GM23338 (cell line): ENCODE data around the gene TUSC1. TPM values are rescaled to one million over a fixed set of nuclear protein-coding genes. Genes with fewer than 3 reads are reported as not detected.

Source experiments
- ATAC-seq: fragments of 200-7000 bp; cut with Tn5 transposase; 3 replicates; pipeline ENCODE4 v1.9.1; 2020
- DNase-seq: peaks from one replicate; pipeline ENCODE4 v3.0.0-alpha.2; 2015; ENCODE audit warnings: low spot score
- H2AFZ ChIP-seq: fragments of 200-600 bp; sonication (generic); 2 replicates; pipeline ENCODE4 v1.8.0; 2016; ENCODE audit warnings: antibody characterized with exemption, mild to moderate bottlenecking, moderate library complexity
- H3F3A ChIP-seq: fragments of 200-600 bp; sonication (generic); replicated peaks from 2 replicates; pipeline ENCODE4 v1.8.0; 2017; ENCODE audit warnings: antibody characterized with exemption, mixed run types, low read depth
- H3K27ac ChIP-seq: fragments of 200-600 bp; sonication (generic); 2 replicates; pipeline ENCODE4 v1.6.1; 2016; ENCODE audit warnings: low read depth
- H3K27me3 ChIP-seq: fragments of 200-600 bp; sonication (generic); 2 replicates; pipeline ENCODE4 v1.8.0; 2016; ENCODE audit warnings: mild to moderate bottlenecking, mixed run types, moderate library complexity; ENCODE audit not compliant: insufficient read depth
- H3K36me3 ChIP-seq: fragments of 200-600 bp; sonication (generic); 2 replicates; pipeline ENCODE4 v1.8.0; 2016; ENCODE audit warnings: mild to moderate bottlenecking; ENCODE audit not compliant: insufficient read depth
- H3K4me1 ChIP-seq: fragments of 200-600 bp; sonication (generic); 2 replicates; pipeline ENCODE4 v1.8.0; 2016; ENCODE audit warnings: mild to moderate bottlenecking, moderate library complexity; ENCODE audit not compliant: insufficient read depth
- H3K4me2 ChIP-seq: fragments of 200-600 bp; sonication (generic); 2 replicates; pipeline ENCODE4 v1.7.1; 2017; ENCODE audit warnings: mixed run types
- H3K4me3 ChIP-seq: fragments of 200-600 bp; sonication (generic); 2 replicates; pipeline ENCODE4 v1.6.1; 2016; ENCODE audit warnings: mixed run types
- H3K79me2 ChIP-seq: fragments of 200-600 bp; sonication (generic); replicated peaks from 2 replicates; pipeline ENCODE4 v1.8.0; 2017; ENCODE audit warnings: mild to moderate bottlenecking; ENCODE audit not compliant: insufficient read depth
- H3K9me2 ChIP-seq: fragments of 200-600 bp; sonication (generic); 2 replicates; pipeline ENCODE4 v1.8.0; 2017; ENCODE audit not compliant: insufficient read depth
- H4K20me1 ChIP-seq: fragments of 200-600 bp; sonication (generic); replicated peaks from 2 replicates; pipeline ENCODE4 v1.8.0; 2017; ENCODE audit warnings: mild to moderate bottlenecking; ENCODE audit not compliant: insufficient read depth
- H3K27ac Mint-ChIP-seq: 2 replicates; pipeline ENCODE4 v1.8.0; 2020; ENCODE audit warnings: inconsistent platforms, mild to moderate bottlenecking, moderate library complexity, mixed read lengths
- H3K27me3 Mint-ChIP-seq: 3 replicates; pipeline ENCODE4 v1.8.0; 2022; ENCODE audit warnings: low read depth, mild to moderate bottlenecking, moderate library complexity, mixed read lengths, inconsistent platforms; ENCODE audit not compliant: insufficient read depth, poor library complexity
- H3K36me3 Mint-ChIP-seq: 3 replicates; pipeline ENCODE4 v1.8.0; 2021; ENCODE audit warnings: low read depth, mild to moderate bottlenecking, inconsistent platforms, moderate library complexity, mixed read lengths
- H3K4me1 Mint-ChIP-seq: 3 replicates; pipeline ENCODE4 v1.8.0; 2020; ENCODE audit warnings: mild to moderate bottlenecking, inconsistent platforms, mixed read lengths
- H3K4me3 Mint-ChIP-seq: 3 replicates; pipeline ENCODE4 v1.8.0; 2021; ENCODE audit warnings: moderate library complexity, mild to moderate bottlenecking, inconsistent platforms, mixed read lengths
- H3K9me3 Mint-ChIP-seq: 3 replicates; pipeline ENCODE4 v1.8.0; 2020; ENCODE audit warnings: moderate library complexity, mild to moderate bottlenecking, inconsistent platforms, mixed read lengths
- CREB1 ChIP-seq: fragments of 250-450 bp; sonication (Bioruptor Pico); IDR thresholded peaks from 2 replicates; pipeline ENCODE4 v1.5.0; 2020; ENCODE audit warnings: low read depth, mild to moderate bottlenecking, moderate library complexity
- JUNB ChIP-seq: IDR thresholded peaks from one replicate; pipeline ENCODE4 v1.6.1; 2016; ENCODE audit warnings: antibody characterized with exemption; ENCODE audit not compliant: unreplicated experiment
- NANOG ChIP-seq: IDR thresholded peaks from 2 replicates; pipeline ENCODE4 v1.6.1; 2016; ENCODE audit warnings: antibody characterized with exemption, borderline replicate concordance
- ZNF114 ChIP-seq: fragments of 250-450 bp; sonication (Bioruptor Pico); IDR thresholded peaks from 2 replicates; pipeline ENCODE4 v1.5.0; 2020; ENCODE audit warnings: mild to moderate bottlenecking, moderate library complexity
- polyA plus RNA-seq: library from polyadenylated mRNA; unstranded; fragments of >200 nt; fragmentation: Nextera tagmentation; extraction: Ambion mirVana; gene quantifications from 2 replicates; pipeline ENCODE4 v1.2.1, GENCODE V29; 2016
- total RNA-seq: library from RNA; depleted of rRNA; stranded (reverse); fragments of >200 nt; shearing (Covaris generic); gene quantifications from 2 replicates; pipeline ENCODE4 v1.2.3, GENCODE V29; 2014
- TF ChIP-seq, protein P1 (sequence below): IDR thresholded peaks from one replicate; pipeline ENCODE4 v1.6.1; 2018; ENCODE audit warnings: antibody characterized with exemption; ENCODE audit not compliant: unreplicated experiment
- TF ChIP-seq, protein P2 (sequence below): IDR thresholded peaks from 2 replicates; pipeline ENCODE4 v1.6.1; 2016; ENCODE audit warnings: antibody characterized with exemption

The TUSC1 gene
- total and polyA plus RNA-seq, 2 experiments from 2014 or later: 6.4 to 8.9 TPM

DNA sequence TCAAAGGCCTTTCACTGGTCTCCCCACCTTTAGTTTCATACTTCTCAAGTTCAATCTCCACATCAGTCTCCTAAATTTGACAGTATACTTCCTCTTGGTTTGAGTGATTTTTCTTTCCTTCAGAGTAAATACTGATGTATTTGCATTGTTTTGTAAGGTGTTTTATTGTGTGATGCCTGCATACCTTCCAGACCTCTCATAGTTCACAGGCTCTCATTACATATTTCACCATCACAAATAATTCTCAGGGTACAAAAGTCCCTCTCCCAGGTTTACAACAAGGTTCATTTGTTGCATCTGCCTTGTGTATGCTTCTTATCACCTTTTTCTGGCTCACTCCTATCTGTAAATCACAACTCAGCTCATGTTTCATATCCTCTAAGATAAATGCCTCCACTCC is 22.2 kb upstream of the TUSC1 start:
- Histone ChIP-seq H3F3A (no peaks in the 10 kb centered on the region), H3K4me1 (peaks cover 6% of the 10 kb centered on the region; the same call in 1 of the 2 replicates), H3K9me2 (no peaks in the 10 kb centered on the region), H2AFZ (no peak overlapping the region), H4K20me1 (no peaks in the 10 kb centered on the region), H3K79me2 (no peaks in the 10 kb centered on the region), H3K27me3 (no peaks in the 10 kb centered on the region), H3K4me2 (no peak overlapping the region), H3K4me3 (no peak overlapping the region), H3K36me3 (no peaks in the 10 kb centered on the region), H3K27ac (no peak overlapping the region)
- Mint-ChIP-seq H3K9me3 (no peaks in the 10 kb centered on the region), H3K27me3 (no peaks in the 10 kb centered on the region), H3K4me3 (no peak overlapping the region), H3K27ac (no peak overlapping the region), H3K4me1 (peaks cover 2% of the 10 kb centered on the region; the same call in 2 of the 3 replicates), H3K36me3 (no peaks in the 10 kb centered on the region)
- TF ChIP-seq, protein P1, sequence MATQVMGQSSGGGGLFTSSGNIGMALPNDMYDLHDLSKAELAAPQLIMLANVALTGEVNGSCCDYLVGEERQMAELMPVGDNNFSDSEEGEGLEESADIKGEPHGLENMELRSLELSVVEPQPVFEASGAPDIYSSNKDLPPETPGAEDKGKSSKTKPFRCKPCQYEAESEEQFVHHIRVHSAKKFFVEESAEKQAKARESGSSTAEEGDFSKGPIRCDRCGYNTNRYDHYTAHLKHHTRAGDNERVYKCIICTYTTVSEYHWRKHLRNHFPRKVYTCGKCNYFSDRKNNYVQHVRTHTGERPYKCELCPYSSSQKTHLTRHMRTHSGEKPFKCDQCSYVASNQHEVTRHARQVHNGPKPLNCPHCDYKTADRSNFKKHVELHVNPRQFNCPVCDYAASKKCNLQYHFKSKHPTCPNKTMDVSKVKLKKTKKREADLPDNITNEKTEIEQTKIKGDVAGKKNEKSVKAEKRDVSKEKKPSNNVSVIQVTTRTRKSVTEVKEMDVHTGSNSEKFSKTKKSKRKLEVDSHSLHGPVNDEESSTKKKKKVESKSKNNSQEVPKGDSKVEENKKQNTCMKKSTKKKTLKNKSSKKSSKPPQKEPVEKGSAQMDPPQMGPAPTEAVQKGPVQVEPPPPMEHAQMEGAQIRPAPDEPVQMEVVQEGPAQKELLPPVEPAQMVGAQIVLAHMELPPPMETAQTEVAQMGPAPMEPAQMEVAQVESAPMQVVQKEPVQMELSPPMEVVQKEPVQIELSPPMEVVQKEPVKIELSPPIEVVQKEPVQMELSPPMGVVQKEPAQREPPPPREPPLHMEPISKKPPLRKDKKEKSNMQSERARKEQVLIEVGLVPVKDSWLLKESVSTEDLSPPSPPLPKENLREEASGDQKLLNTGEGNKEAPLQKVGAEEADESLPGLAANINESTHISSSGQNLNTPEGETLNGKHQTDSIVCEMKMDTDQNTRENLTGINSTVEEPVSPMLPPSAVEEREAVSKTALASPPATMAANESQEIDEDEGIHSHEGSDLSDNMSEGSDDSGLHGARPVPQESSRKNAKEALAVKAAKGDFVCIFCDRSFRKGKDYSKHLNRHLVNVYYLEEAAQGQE: no peak
- TF ChIP-seq ZNF114 (CRISPR knock-in tag): no peak
- TF ChIP-seq JUNB: no peak
- no peak for TF ChIP-seq CREB1
- TF ChIP-seq, protein P2, sequence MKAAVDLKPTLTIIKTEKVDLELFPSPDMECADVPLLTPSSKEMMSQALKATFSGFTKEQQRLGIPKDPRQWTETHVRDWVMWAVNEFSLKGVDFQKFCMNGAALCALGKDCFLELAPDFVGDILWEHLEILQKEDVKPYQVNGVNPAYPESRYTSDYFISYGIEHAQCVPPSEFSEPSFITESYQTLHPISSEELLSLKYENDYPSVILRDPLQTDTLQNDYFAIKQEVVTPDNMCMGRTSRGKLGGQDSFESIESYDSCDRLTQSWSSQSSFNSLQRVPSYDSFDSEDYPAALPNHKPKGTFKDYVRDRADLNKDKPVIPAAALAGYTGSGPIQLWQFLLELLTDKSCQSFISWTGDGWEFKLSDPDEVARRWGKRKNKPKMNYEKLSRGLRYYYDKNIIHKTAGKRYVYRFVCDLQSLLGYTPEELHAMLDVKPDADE: no peak
- DNase-seq: no peak
- no peak for ATAC-seq

DNA sequence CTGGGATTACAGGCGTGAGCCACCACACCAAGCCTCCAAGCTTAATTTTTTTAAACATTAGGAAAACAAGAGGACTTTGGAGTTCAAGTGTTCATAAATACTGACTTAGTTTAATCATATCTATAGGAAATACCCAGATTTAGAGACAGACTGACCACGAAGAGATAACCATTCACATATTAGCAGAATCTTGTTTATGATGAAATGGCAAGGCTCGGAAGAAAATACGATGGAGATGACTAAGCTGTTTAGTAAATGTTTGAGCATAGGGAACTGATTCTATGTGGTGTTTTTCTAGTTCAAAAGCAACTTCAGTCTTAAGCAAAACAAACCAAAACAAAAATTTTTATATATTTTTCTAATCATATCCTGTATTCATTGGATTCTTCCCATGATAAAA is 13.5 kb upstream of the TUSC1 start:
- Histone ChIP-seq H3K4me3 (no peak overlapping the region), H3K4me2 (no peak overlapping the region), H3K36me3 (no peaks in the 10 kb centered on the region), H3F3A (no peaks in the 10 kb centered on the region), H2AFZ (no peak overlapping the region), H3K27ac (no peak overlapping the region), H4K20me1 (no peaks in the 10 kb centered on the region), H3K27me3 (no peaks in the 10 kb centered on the region), H3K79me2 (no peaks in the 10 kb centered on the region), H3K9me2 (no peaks in the 10 kb centered on the region), H3K4me1 (peaks cover 7% of the 10 kb centered on the region; the same call in 1 of the 2 replicates)
- no peak overlapping the region for H3K4me3 Mint-ChIP-seq
- DNase-seq: no peak
- peaks cover 5% of the 10 kb centered on the region; the same call in 2 of the 3 replicates for H3K4me1 Mint-ChIP-seq
- H3K27ac Mint-ChIP-seq: no peak overlapping the region
- no peak for ATAC-seq
- H3K9me3 Mint-ChIP-seq: no peaks in the 10 kb centered on the region
- no peak for TF ChIP-seq NANOG
- H3K27me3 Mint-ChIP-seq: no peaks in the 10 kb centered on the region
- H3K36me3 Mint-ChIP-seq: no peaks in the 10 kb centered on the region

DNA sequence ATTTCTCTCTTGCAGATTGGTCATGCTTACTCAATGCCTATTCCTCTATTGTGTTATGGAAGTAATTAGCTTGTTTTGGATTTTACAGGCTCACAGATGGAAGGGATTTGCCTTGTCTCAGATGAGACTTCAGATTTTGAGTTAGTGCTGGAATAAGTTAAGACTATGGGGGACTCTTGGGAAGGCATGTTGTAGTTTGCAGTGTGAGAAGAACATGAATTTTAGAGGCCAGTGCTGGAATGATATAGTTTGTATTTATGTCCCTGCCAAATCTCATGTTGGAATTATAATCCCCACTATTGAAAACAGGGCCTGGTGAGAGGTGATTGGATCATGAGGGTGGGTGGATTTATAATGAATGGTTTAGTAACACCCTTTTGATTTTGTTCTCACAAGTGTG is 6.1 kb upstream of the TUSC1 start:
- Histone ChIP-seq H2AFZ (no peak overlapping the region), H3K27ac (no peak overlapping the region), H3F3A (no peaks in the 10 kb centered on the region), H3K4me2 (no peak overlapping the region), H3K79me2 (no peaks in the 10 kb centered on the region), H3K9me2 (peaks cover 7% of the 10 kb centered on the region; the same call in 1 of the 2 replicates), H3K4me3 (no peak overlapping the region), H4K20me1 (no peaks in the 10 kb centered on the region), H3K36me3 (no peaks in the 10 kb centered on the region), H3K27me3 (peaks cover 1% of the 10 kb centered on the region; the same call in 1 of the 2 replicates), H3K4me1 (no peaks in the 10 kb centered on the region)
- ATAC-seq (no peak), DNase-seq (no peak)
- Mint-ChIP-seq H3K36me3 (no peaks in the 10 kb centered on the region; the same call in 2 of the 3 replicates), H3K4me1 (no peaks in the 10 kb centered on the region), H3K9me3 (peaks cover 5% of the 10 kb centered on the region; the same call in 2 of the 3 replicates), H3K4me3 (no peak overlapping the region), H3K27ac (no peak overlapping the region), H3K27me3 (peaks cover 2% of the 10 kb centered on the region)
- TF ChIP-seq CREB1: no peak
- TF ChIP-seq, protein P2: no peak
